Measurements from ENCODE around the gene IL7R.

The IL7R gene

DNA sequence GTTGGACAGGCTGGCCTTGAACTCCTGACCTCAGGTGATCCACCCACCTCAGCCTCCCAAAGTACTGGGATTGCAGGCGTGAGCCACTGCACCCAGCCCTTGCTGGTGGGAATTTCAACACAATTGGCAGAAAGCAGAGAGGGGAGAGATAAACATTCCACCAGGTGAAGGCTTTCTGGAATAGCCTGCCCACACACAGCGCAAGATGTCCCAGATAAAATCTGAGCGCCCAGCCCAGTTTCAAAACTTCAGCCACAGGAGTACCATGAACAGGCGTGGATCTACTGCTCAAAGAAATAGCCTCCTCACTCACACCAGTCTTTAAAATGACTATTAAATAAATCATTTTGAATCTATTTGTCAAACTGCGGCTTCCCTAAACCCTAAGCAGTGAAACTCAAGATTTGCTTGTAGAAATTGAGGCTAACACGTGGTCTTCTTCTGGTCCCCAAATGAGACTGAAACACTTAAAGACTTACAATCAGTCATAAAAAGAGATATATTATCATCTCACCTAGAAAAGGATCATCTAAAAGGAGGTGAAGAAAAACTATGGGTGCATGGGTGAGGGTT is 47.0 kb downstream of the IL7R start:
- FAIRE-seq (no peak), DNase-seq (ENCODE audit: low spot score) (no peak)

DNA sequence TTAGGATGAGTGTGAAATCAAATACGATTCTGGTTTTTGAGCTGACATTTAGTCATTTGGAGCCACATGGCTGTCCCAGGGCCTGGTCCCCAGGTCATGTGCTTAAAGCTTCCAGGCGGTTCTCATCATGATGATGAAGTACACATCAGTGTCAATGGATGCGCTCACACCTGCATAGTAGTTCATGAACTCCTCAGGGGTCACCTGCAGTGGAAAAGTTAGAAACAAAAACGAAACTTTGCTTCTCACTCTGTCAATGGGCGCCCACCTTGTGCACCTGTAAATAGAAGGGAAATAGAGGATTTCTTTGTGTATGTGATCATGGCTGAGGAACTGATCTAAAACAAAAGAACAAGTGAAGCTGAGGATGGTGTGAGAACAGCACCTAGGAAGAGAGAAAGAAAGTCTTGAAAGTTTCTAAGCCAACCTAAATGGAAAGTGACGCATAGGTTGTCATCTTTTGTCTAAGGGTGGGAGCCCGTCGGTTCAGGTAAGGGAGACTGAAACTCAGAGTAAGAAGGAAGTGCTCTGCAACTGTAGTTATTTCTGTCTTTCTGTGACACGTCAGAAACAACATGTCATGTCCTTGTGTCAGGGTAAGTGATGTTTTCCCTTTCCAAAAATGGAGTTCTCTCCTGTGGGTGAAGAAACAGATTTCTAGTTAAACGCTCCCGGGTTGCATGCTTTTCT is 47.9 kb downstream of the IL7R start:
- DNase-seq (ENCODE audit: low spot score) = no peak
- no peak for FAIRE-seq

DNA sequence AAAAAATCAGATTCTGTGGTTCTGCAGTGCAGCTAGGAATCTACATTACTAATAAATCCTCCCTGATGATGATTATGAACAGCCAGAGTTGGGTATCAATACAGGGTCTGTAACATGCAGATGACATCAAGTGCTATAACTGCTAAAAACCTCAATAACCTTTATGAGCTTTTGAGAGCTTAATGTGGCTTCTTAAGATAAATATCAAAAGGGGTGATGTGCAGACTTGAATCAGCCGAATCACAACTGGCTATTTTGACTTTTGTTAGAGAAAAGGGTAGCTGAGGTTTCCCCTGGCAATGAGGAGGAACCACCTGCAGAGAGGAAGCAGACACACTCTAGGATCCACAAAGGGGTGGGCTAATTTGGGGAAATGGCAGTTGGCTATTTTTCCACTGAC is 51.5 kb downstream of the IL7R start:
- FAIRE-seq (no peak), DNase-seq (ENCODE audit: low spot score) (no peak)

DNA sequence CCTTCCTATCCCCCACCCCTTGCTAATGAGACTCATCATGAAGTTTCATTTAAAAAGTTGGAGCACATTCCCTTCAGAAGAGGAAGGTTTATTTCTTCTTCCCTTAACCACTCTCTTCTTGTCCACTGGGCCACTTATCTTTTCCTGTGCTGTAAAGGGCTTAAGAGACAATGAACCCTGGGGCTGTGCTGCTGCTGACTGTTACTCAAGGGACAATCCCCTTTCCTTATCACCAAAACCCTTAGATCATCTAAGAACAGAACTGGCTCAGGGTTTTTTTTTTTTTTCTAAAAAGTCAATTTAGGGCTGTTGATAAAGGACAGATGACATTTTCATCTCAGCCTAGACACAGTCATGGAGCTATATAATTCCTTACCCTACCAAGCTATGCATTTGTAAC is 52.1 kb downstream of the IL7R start:
- FAIRE-seq = no peak
- no peak for DNase-seq (ENCODE audit: low spot score)

DNA sequence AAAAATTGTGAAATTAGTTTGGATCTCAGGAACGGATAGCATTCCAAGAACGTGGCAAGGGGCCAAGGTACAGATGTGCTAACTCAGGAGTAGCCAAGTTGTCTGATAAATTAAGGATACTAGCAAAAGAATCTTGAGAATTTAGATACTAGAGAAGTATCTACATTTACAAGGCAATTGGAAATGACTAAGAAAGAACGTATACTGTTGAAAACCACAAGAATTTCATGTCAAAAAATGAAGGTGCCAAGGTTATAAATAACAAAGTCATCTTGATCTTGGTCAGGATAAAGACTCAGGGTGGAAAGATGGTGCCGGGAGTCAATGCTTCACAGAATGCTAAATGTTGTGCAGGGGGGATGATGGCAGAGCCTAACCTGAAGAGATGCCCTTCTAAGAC is 62.5 kb downstream of the IL7R start:
- peak; percentile 97 for DNase-seq (ENCODE audit: low spot score)
- FAIRE-seq = peak; percentile 94

DNA sequence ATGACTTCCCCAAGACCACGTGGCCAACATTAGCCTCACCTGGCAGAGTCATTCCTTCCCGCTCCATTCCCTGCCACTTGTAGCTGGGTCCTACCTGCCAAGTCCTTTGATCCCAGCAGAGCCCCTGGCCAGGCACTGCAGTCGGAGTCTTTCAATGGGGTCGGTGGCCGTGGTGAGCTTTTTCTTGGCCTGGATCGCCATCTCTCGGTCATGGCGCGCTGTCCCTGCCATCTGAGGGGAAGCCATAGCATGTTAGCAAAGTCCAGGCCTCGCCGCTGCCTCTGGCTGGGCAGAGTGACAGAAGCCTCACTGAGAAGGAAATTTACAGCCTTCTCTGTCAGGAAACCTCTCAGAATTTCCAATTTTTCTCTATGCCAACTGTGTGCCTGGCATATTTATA is 64.2 kb downstream of the IL7R start:
- FAIRE-seq = no peak
- DNase-seq (ENCODE audit: low spot score) = no peak

DNA sequence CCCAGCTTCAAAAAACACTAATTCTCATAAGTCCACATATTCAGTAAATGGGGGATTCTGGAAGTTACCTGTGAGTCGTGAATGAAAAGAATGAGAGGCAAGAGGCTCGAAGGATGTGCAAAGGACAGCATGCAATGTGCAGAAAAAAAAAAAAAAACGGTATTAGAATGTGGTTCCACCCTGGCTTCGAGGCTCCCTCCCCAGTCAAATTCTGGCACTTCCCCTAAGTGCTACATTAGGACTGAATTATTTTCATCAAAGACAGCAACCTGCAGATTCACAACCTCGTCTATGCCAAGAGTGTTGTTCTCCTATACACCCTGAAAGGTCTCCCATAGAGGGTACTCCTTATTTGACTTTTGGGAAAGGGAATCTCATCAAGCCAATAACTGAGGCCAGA is 65.2 kb downstream of the IL7R start:
- DNase-seq (ENCODE audit: low spot score) (no peak), FAIRE-seq (no peak)

DNA sequence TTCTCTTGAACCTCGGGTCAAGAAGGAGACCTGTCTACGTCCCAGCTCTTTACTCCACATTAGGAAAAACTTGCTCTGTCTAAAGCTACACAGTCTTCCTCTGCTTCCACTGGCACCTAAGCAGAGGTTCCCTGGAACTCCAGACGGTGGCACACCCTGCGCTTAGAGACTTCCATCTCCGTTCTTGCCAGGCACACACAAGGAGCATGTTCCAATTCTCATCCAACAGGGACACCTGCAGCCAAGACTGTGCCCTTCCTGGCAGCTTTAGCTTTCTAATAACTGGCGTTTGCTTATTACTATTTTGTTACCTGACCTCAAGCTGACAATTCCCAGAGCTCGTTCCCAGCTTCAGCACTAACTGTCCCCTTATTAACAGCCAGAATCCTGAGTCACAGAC is 65.8 kb downstream of the IL7R start:
- FAIRE-seq = no peak
- no peak for DNase-seq (ENCODE audit: low spot score)

DNA sequence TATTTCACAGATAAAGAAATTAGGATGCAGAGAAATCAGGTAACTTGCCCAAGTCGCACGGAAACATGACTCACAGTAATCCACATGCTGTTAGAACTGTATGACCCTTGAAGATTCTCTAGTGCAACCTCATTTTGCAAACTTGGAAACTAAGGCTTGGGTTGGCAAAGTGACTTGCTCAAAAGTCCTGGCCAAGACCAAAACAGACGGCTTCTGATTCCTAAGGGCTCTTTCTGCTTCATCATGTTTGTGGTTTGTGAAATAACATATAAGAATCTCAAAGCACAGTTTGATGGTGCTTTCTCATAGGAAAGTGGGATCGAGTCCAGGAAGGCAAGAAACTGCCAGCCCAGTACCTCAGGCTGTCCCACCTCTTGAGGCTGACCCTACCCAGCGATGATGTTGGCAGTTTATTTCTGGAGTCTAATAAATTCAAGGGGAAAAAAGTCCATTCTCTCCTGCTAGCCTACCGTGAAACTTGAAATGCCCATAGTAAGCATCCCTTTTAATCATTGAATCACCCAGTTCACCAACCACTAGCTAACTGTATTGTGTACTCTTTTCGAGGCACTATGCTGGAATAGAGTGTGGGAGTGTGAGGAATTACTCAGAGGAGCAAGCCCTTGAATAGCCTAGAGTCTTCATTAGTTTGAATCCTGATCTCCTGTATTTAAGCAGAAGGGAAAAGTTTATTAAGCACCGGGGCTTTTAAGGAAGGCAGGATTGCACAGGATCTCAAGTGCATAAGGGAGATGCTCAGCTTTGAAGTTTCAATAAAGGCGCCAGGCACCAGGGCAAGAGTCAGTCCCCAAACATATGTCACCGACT is 67.6 kb downstream of the IL7R start:
- DNase-seq (ENCODE audit: low spot score) (peak; percentile 65), FAIRE-seq (peak; percentile 61)

DNA sequence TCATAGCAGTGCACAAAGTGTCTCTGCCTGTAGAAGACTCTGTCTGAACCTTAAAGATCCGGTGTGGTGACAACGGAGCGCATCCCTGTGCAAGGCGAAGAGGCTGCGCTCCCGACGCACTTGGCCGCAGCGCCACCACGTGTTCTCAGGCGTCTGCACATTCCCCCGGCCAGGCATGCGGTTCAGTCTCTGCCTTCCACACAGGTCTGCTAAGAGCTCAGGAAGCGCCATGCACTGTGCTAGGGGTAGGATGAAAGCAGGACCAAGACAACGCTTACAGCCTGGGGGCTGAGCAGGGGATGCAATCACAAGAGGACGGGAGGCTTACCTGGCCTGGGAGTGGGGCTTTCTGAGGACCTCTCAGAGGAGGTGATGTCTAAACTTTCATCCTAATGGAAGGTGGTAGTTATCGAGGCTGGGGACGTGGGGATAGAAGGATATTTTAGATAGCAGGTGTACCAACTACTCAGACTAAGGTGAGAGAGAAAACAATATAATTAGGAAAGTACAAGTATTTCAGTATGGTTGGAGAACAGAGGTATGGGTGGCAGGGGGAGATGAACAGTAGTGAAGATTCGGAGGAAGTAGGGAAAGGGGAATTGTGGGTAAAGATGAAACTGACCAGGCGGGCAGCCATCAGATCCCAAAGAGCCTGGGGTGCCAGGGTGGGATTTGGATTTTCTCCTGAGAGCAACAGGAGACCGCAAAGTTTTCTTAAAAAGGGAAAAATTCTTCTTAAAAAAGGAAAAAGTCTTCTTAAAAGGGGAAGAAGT is 68.4 kb downstream of the IL7R start:
- FAIRE-seq = peak; percentile 27
- peak; percentile 74 for DNase-seq (ENCODE audit: low spot score)

DNA sequence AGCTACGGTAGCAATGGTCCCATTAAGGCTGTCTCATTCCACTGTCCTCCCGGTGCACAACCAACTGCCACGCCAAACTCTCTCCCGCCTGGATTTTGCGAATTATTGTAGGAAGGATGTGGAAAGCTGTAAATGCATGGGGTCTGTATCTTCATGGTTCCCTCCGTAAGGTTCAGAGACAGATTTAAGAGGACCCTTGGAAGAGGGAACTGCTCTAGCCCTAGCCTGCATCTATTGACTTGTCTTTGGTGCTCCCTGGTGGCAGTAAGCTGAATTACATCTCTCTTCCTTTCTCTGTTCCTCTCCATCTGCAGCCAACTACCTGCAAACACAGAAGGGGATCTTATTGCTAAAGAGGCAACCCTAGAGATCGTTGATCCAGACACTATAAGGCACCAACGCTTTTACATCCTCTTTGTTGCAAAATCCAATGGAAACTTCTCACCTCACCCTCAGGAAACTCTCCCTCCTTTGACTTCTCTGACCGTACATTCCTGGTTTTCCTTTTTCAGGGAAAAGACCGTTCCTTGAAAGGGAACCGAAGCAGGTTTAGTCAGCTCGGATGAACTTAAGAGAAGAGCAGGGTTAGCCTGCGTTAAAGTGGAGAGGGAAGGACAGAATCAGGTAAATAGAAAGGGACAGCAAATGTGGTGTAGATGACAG is 69.8 kb downstream of the IL7R start:
- FAIRE-seq = peak; percentile 67

More for the DNA sequence above, 69.8 kb downstream of the IL7R start:
- peak; percentile 42 for DNase-seq (ENCODE audit: low spot score)

All from RCC 7860 (cell line).